ENCODE results near the gene TUBB2A. TPM values are rescaled to one million over a fixed set of nuclear protein-coding genes. Genes with fewer than 3 reads are reported as not detected.
A peak's percentile ranks its signal among the peaks of the same experiment; 100 is the strongest.

The TUBB2A gene
- total RNA-seq, 2 experiments from 2014 or later = 24.8 to 42.1 TPM

DNA sequence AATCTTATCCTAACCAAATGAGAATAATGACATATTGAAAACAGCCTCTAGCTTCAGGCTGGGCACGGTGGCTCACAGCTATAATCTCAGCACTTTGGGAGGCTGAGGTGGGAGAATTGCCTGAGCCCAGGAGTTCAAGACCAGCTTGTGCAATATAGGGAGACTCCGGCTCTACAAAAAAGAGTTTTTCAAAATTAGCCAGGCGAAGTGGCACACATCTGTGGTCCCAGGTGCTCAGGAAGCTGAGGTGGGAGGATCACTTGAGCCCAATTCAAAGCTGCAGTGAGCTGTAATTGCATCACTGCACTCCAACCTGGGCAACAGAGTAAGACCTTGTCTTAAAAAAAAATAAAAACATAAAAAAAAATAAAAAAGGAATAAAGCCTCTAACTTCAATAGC, 4.7 kb downstream of the TUBB2A start:
- H3K9me2 ChIP-seq (ENCODE audit: insufficient read depth, low read length) = no peaks in the 10 kb centered on the region
- ChIA-PET CTCF (ENCODE audit: unreplicated experiment) (interaction anchor here (2.1 kb wide), 1 partner anchor 10 kb away, joined by 7 read pairs; no protein-coding TSS in a partner anchor), POLR2A (interaction anchor here (0.7 to 2.4 kb wide), 8 partner anchors 10 to 1271 kb away, joined by 3 to 10 read pairs (median 4); no protein-coding TSS in a partner anchor)
- H3K27ac ChIP-seq (ENCODE audit: low read depth, low read length, poor library complexity, severe bottlenecking) = peak overlapping the region; percentile 75
- no peaks in the 10 kb centered on the region for H4K20me1 ChIP-seq (ENCODE audit: insufficient read depth, low read length)
- H2AFZ ChIP-seq (ENCODE audit: low read length) = peak overlapping the region; percentile 28; the same call in 1 of the 2 replicates
- no TSS peak for BruUV-seq (replicated peaks)
- intact Hi-C loops (cut with micrococcal nuclease; ENCODE audit: unreplicated experiment) = loop anchor here (2.0 kb wide), 2 partner anchors 14 to 98 kb away; no protein-coding TSS in a partner anchor
- peaks cover 5% of the 10 kb centered on the region; the same call in 1 of the 2 replicates for H3K36me3 ChIP-seq (ENCODE audit: insufficient read depth, low read length)
- H3K4me1 ChIP-seq (ENCODE audit: insufficient read depth, low read length, poor library complexity, severe bottlenecking) = peaks cover 33% of the 10 kb centered on the region
- peak overlapping the region; percentile 25 for H3K4me3 ChIP-seq (ENCODE audit: low read depth, low read length, poor library complexity, severe bottlenecking)
- peak overlapping the region; percentile 73 for H3K4me2 ChIP-seq (ENCODE audit: low read length)
- no peaks in the 10 kb centered on the region for H3K9me3 ChIP-seq (ENCODE audit: low read length)
- DNase-seq (ENCODE audit: low spot score) = peak; percentile 79
- no peak for TF ChIP-seq EZH2phosphoT487 (IDR thresholded peaks at IDR 0.05; ENCODE audit: borderline replicate concordance, low read depth, low read length)
- TF ChIP-seq, protein P1, sequence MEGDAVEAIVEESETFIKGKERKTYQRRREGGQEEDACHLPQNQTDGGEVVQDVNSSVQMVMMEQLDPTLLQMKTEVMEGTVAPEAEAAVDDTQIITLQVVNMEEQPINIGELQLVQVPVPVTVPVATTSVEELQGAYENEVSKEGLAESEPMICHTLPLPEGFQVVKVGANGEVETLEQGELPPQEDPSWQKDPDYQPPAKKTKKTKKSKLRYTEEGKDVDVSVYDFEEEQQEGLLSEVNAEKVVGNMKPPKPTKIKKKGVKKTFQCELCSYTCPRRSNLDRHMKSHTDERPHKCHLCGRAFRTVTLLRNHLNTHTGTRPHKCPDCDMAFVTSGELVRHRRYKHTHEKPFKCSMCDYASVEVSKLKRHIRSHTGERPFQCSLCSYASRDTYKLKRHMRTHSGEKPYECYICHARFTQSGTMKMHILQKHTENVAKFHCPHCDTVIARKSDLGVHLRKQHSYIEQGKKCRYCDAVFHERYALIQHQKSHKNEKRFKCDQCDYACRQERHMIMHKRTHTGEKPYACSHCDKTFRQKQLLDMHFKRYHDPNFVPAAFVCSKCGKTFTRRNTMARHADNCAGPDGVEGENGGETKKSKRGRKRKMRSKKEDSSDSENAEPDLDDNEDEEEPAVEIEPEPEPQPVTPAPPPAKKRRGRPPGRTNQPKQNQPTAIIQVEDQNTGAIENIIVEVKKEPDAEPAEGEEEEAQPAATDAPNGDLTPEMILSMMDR (conservative IDR thresholded peaks at IDR 0.05; ENCODE audit: low read length) = no peak
- H3K79me2 ChIP-seq (ENCODE audit: insufficient read depth, low read depth, low read length) = no peaks in the 10 kb centered on the region

DNA sequence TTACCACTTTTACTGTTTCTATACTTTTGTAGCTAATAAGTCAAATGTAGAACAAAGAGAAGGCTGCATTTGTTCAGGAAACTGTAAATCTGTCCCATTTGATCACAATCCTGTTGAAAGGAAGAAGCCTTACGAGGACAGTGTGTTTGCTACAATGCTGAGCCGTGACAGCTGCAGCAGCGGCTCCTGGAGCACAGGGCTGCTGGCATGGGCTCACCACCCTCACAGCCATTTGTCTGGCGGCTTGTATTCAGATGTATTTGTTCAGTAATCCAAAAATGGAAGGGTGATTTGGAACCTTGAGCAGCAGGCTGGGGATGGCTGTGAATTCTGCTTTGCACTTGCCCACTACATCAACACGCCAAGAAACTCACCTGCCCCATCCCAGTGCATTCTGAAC, 5.7 kb downstream of the TUBB2A start:
- Histone ChIP-seq H3K36me3 (ENCODE audit: insufficient read depth, low read length) (peaks cover 5% of the 10 kb centered on the region; the same call in 1 of the 2 replicates), H3K4me1 (ENCODE audit: insufficient read depth, low read length, poor library complexity, severe bottlenecking) (peaks cover 29% of the 10 kb centered on the region), H3K27ac (ENCODE audit: low read depth, low read length, poor library complexity, severe bottlenecking) (peak overlapping the region; percentile 75), H3K9me3 (ENCODE audit: low read length) (no peaks in the 10 kb centered on the region), H3K4me3 (ENCODE audit: low read depth, low read length, poor library complexity, severe bottlenecking) (no peak overlapping the region), H3K9me2 (ENCODE audit: insufficient read depth, low read length) (no peaks in the 10 kb centered on the region), H2AFZ (ENCODE audit: low read length) (peak overlapping the region; percentile 28; the same call in 1 of the 2 replicates), H3K4me2 (ENCODE audit: low read length) (peak overlapping the region; percentile 73), H4K20me1 (ENCODE audit: insufficient read depth, low read length) (no peaks in the 10 kb centered on the region), H3K79me2 (ENCODE audit: insufficient read depth, low read depth, low read length) (no peaks in the 10 kb centered on the region)
- intact Hi-C loops (cut with micrococcal nuclease; ENCODE audit: unreplicated experiment) = loop anchor here (2.0 kb wide), 2 partner anchors 13 to 99 kb away; no protein-coding TSS in a partner anchor
- ChIA-PET CTCF (ENCODE audit: unreplicated experiment) (interaction anchor here (2.1 kb wide), 1 partner anchor 11 kb away, joined by 7 read pairs; no protein-coding TSS in a partner anchor), POLR2A (interaction anchor here (0.6 to 2.4 kb wide), 5 partner anchors 11 to 92 kb away, joined by 3 to 10 read pairs (median 3); no protein-coding TSS in a partner anchor)
- no peak for TF ChIP-seq EZH2phosphoT487 (IDR thresholded peaks at IDR 0.05; ENCODE audit: borderline replicate concordance, low read depth, low read length)
- TF ChIP-seq, protein P1 (conservative IDR thresholded peaks at IDR 0.05; ENCODE audit: low read length) = no peak
- no peak for DNase-seq (ENCODE audit: low spot score)
- BruUV-seq (replicated peaks) = no TSS peak

Measured in OCI-LY7 (cell line).